Measurements from ENCODE around the gene CFAP210. TPM values are rescaled to one million over a fixed set of nuclear protein-coding genes. Genes with fewer than 3 reads are reported as not detected.

Gene CFAP210
- polyA plus RNA-seq, 1 experiment, result not detected

DNA sequence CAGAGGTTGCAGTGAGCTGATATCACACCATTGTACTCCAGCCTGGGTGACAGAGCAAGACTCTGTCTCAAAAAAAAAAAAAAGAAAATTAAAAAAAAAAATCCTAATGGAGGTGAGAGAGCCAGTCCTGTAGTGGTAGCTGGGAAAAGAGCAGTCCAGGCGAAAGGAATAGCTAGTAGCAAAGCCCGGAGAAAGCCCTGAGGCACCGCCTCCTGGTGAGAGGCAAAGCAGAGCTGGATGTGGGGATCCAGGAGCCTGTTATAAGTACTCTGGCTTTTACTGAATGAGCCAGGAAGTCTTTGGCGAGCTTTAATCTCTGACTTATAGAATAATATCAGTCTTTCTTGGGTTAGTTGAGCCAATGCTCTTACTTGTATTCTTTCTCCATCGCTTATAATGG is 32.9 kb upstream of the CFAP210 start:
- no peak for DNase-seq (ENCODE audit: low read depth)
- Histone ChIP-seq H3K36me3 (ENCODE audit: control insufficient read depth, insufficient read depth, low read length) (no peaks in the 10 kb centered on the region), H3K27me3 (ENCODE audit: control insufficient read depth, insufficient read depth, low read length) (no peaks in the 10 kb centered on the region), H3K4me3 (ENCODE audit: low read depth, low read length) (no peak overlapping the region)
- POLR2A ChIA-PET, result no interaction called here
- TF ChIP-seq, protein P1, sequence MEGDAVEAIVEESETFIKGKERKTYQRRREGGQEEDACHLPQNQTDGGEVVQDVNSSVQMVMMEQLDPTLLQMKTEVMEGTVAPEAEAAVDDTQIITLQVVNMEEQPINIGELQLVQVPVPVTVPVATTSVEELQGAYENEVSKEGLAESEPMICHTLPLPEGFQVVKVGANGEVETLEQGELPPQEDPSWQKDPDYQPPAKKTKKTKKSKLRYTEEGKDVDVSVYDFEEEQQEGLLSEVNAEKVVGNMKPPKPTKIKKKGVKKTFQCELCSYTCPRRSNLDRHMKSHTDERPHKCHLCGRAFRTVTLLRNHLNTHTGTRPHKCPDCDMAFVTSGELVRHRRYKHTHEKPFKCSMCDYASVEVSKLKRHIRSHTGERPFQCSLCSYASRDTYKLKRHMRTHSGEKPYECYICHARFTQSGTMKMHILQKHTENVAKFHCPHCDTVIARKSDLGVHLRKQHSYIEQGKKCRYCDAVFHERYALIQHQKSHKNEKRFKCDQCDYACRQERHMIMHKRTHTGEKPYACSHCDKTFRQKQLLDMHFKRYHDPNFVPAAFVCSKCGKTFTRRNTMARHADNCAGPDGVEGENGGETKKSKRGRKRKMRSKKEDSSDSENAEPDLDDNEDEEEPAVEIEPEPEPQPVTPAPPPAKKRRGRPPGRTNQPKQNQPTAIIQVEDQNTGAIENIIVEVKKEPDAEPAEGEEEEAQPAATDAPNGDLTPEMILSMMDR (IDR thresholded peaks at IDR 0.05; ENCODE audit: insufficient read depth, low read depth, low read length), result no peak
- CTCF ChIA-PET, result no interaction called here

DNA sequence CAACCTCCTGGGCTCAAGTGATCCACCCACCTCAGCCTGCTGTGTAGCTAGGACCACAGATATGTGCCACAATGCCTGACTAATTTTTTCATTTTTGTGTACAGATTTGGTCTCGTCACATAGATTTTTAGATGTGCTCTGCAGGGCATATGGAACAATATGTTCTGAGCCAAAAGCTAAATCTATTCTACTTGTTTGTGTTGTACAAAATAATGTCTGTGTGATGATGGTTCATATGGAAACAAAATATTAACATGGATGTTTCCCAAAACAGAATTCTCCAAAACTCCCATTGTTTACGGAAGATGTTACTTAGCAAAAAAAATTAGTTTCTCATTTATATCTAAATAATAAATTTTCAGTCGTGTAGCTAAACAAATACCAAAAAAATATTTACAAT is 26.8 kb upstream of the CFAP210 start:
- TF ChIP-seq, protein P1 (IDR thresholded peaks at IDR 0.05; ENCODE audit: insufficient read depth, low read depth, low read length), result no peak
- CTCF ChIA-PET, result no interaction called here
- Histone ChIP-seq H3K27me3 (ENCODE audit: control insufficient read depth, insufficient read depth, low read length) (no peaks in the 10 kb centered on the region), H3K4me3 (ENCODE audit: low read depth, low read length) (no peak overlapping the region), H3K36me3 (ENCODE audit: control insufficient read depth, insufficient read depth, low read length) (no peaks in the 10 kb centered on the region)
- POLR2A ChIA-PET, result no interaction called here
- no peak for DNase-seq (ENCODE audit: low read depth)

DNA sequence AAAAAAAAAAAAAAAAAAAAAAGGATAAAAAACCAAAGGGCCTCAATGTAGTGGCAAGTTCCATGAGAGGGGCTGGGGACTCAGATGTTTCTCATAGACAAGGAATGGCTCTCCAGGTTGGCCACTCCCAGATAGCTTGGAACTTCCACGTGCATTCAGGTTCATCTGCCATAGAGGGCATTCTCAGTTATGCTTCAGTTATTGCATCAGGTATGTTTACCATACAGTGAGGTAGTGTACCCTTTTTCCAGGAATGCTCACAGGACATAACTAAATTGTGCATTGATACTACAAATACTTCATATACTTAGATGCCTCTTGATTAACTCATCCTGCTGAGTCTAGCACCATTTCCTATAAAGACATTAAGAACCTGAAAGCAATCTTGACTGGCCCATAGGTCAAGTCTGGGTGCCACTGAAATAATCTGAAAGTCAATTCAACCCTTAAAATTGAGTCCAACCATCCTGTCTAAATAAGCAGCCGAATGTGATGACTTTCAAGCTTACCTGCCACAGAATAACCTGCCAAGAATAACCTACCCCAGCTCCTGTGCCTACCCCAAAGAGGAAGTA is 24.8 kb upstream of the CFAP210 start:
- TF ChIP-seq, protein P1 (IDR thresholded peaks at IDR 0.05; ENCODE audit: insufficient read depth, low read depth, low read length), result no peak
- no peaks in the 10 kb centered on the region for H3K36me3 ChIP-seq (ENCODE audit: control insufficient read depth, insufficient read depth, low read length)
- H3K27me3 ChIP-seq (ENCODE audit: control insufficient read depth, insufficient read depth, low read length), result no peaks in the 10 kb centered on the region
- no peak overlapping the region for H3K4me3 ChIP-seq (ENCODE audit: low read depth, low read length)
- ChIA-PET CTCF (no interaction called here), POLR2A (interaction anchor here (0.5 kb wide), 1 partner anchor 44 kb away, joined by 3 read pairs; no protein-coding TSS in a partner anchor)
- no peak for DNase-seq (ENCODE audit: low read depth)

DNA sequence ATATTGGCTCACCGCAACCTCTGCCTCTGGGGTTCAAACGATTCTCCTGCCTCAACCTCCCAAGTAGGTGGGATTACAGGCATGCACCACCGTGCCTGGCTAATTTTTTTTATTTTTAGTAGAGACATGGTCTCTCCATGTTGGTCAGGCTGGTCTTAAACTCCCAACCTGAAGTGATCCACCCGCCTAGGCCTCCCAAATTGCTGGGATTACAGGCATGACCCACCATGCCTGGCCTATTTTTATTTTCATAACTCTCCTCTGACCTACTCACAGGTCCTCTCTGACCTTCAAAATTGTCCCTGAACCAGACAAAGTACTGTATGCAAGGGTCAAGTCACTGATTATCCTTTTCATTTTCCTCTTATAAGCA is 23.5 kb upstream of the CFAP210 start:
- no peaks in the 10 kb centered on the region for H3K36me3 ChIP-seq (ENCODE audit: control insufficient read depth, insufficient read depth, low read length)
- H3K27me3 ChIP-seq (ENCODE audit: control insufficient read depth, insufficient read depth, low read length), result no peaks in the 10 kb centered on the region
- ChIA-PET POLR2A (interaction anchor here (0.5 kb wide), 1 partner anchor 19 kb away, joined by 4 read pairs; no protein-coding TSS in a partner anchor), CTCF (no interaction called here)
- H3K4me3 ChIP-seq (ENCODE audit: low read depth, low read length), result no peak overlapping the region
- TF ChIP-seq, protein P1 (IDR thresholded peaks at IDR 0.05; ENCODE audit: insufficient read depth, low read depth, low read length), result no peak
- no peak for DNase-seq (ENCODE audit: low read depth)

DNA sequence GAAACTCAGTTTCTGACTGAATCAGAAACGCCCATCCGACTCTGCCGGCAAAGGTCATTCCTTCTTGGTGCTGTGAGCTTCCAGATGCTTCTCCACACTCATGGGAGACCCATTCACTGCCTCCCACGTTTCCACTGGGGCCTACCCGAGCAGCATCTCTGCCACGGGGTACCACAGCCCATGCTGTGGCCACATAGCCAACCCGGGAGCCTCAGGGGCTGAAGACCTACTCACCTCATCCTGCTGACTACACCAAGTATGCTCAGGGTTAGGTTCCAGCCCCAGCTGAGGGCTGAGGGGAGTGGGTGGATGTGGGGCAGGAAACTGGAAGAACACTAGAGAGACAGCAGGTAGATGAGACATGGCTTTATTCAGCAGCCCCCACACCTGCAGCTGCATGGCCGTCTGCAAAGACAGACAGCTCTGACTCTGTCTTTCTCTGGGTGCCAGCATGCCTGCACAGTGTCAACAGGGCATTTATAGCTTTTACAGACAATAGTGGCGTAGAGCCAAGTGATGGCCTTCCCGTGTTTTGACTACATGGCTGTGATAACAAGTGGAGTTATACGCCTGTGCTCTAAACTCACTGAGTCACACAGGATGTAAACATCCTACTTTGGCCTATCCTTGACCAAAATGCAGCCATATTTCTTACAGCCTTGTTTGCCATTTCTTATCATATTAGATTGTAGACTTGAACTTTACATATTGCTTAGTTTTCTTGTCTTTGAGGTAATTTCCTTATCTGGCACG is 22.9 kb upstream of the CFAP210 start:
- Histone ChIP-seq H3K36me3 (ENCODE audit: control insufficient read depth, insufficient read depth, low read length) (no peaks in the 10 kb centered on the region), H3K4me3 (ENCODE audit: low read depth, low read length) (no peak overlapping the region), H3K27me3 (ENCODE audit: control insufficient read depth, insufficient read depth, low read length) (no peaks in the 10 kb centered on the region)
- DNase-seq (ENCODE audit: low read depth), result no peak
- ChIA-PET CTCF (interaction anchor here (1.1 to 1.5 kb wide), 4 partner anchors 13 to 145 kb away, joined by 3 to 6 read pairs (median 3); no protein-coding TSS in a partner anchor), POLR2A (interaction anchor here (0.5 kb wide), 1 partner anchor 19 kb away, joined by 4 read pairs; no protein-coding TSS in a partner anchor)
- TF ChIP-seq, protein P1 (IDR thresholded peaks at IDR 0.05; ENCODE audit: insufficient read depth, low read depth, low read length), result no peak

Data from BJ (cell line).